OCI-LY1 (cell line): ENCODE results near the gene SAP30L.

Experiments
- H2AFZ ChIP-seq: fragments of 200-600 bp; sonication (generic), shearing (Covaris generic); 2 replicates; pipeline ENCODE4 v1.6.0; 2014; ENCODE audit warnings: antibody characterized with exemption, mild to moderate bottlenecking, low read length
- H3F3A ChIP-seq: fragments of 200-600 bp; sonication (generic), shearing (Covaris generic); 2 replicates; pipeline ENCODE4 v1.6.0; 2014; ENCODE audit warnings: mild to moderate bottlenecking, antibody characterized with exemption, low read length, moderate library complexity; ENCODE audit not compliant: insufficient read depth
- H3K27ac ChIP-seq: fragments of 200-600 bp; sonication (generic); 2 replicates; pipeline ENCODE4 v1.5.1; 2014; ENCODE audit warnings: low read length, mixed run types, mild to moderate bottlenecking, low read depth; ENCODE audit not compliant: poor library complexity, severe bottlenecking
- H3K27me3 ChIP-seq: fragments of 200-600 bp; sonication (generic); 2 replicates; pipeline ENCODE4 v1.6.0; 2014; ENCODE audit warnings: antibody characterized with exemption, mild to moderate bottlenecking, low read length, moderate library complexity; ENCODE audit not compliant: insufficient read depth
- H3K36me3 ChIP-seq: fragments of 200-600 bp; sonication (generic); 2 replicates; pipeline ENCODE4 v1.6.1; 2014; ENCODE audit warnings: mild to moderate bottlenecking, antibody characterized with exemption, low read length, moderate library complexity, mixed read lengths; ENCODE audit not compliant: insufficient read depth
- H3K4me1 ChIP-seq: fragments of 200-600 bp; sonication (generic); 2 replicates; pipeline ENCODE4 v1.5.1; 2014; ENCODE audit warnings: mild to moderate bottlenecking, low read length, moderate library complexity; ENCODE audit not compliant: insufficient read depth, severe bottlenecking
- H3K4me2 ChIP-seq: fragments of 200-600 bp; sonication (generic), shearing (Covaris generic); 2 replicates; pipeline ENCODE4 v1.6.1; 2014; ENCODE audit warnings: low read length
- H3K4me3 ChIP-seq: fragments of 200-600 bp; sonication (generic); 2 replicates; pipeline ENCODE4 v1.5.1; 2014; ENCODE audit warnings: low read length, low read depth, mild to moderate bottlenecking, mixed read lengths; ENCODE audit not compliant: poor library complexity, severe bottlenecking
- H3K79me2 ChIP-seq: fragments of 200-600 bp; shearing (Covaris generic); 2 replicates; pipeline ENCODE4 v1.6.1; 2016; ENCODE audit warnings: mixed run types, low read length, mixed read lengths; ENCODE audit not compliant: insufficient read depth
- H3K9ac ChIP-seq: fragments of 200-600 bp; sonication (generic), shearing (Covaris generic); 2 replicates; pipeline ENCODE4 v1.6.1; 2014; ENCODE audit warnings: mild to moderate bottlenecking, low read length, mixed read lengths
- H3K9me2 ChIP-seq: fragments of 200-600 bp; sonication (generic), shearing (Covaris generic); 2 replicates; pipeline ENCODE4 v1.6.1; 2014; ENCODE audit warnings: low read depth, mild to moderate bottlenecking, low read length, mixed read lengths
- H3K9me3 ChIP-seq: fragments of 200-600 bp; shearing (Covaris generic); 2 replicates; pipeline ENCODE4 v1.6.1; 2014; ENCODE audit warnings: low read length, mixed read lengths
- H4K20me1 ChIP-seq: fragments of 200-600 bp; sonication (generic), shearing (Covaris generic); 2 replicates; pipeline ENCODE4 v1.6.0; 2016; ENCODE audit warnings: mild to moderate bottlenecking, low read length; ENCODE audit not compliant: insufficient read depth
- CTCF ChIP-seq: fragments of 200-600 bp; sonication (generic), shearing (Covaris generic); IDR thresholded peaks from 2 replicates; pipeline ENCODE4 v1.5.1; 2017; ENCODE audit warnings: mild to moderate bottlenecking, antibody characterized with exemption, low read length, moderate library complexity, mixed read lengths
- EZH2 ChIP-seq: fragments of 200-600 bp; sonication (generic), shearing (Covaris generic); IDR thresholded peaks from 2 replicates; pipeline ENCODE4 v1.8.0; 2017; ENCODE audit warnings: borderline replicate concordance, mixed run types, mild to moderate bottlenecking, antibody characterized with exemption, low read length, moderate library complexity, mixed read lengths

SAP30L gene

GRCh38 chr5:154405078-154405792 is 40.6 kb upstream of the SAP30L start:
- H3F3A ChIP-seq, result no peaks in the 10 kb centered on the region
- H2AFZ ChIP-seq, result no peak overlapping the region
- H3K9me3 ChIP-seq, result no peaks in the 10 kb centered on the region
- no peaks in the 10 kb centered on the region for H3K79me2 ChIP-seq
- no peaks in the 10 kb centered on the region for H3K27me3 ChIP-seq
- no peak for TF ChIP-seq EZH2
- TF ChIP-seq CTCF, result peak; percentile 75
- peak overlapping the region; percentile 44 for H3K4me3 ChIP-seq
- H3K9me2 ChIP-seq, result no peaks in the 10 kb centered on the region
- no peak overlapping the region for H3K27ac ChIP-seq
- H3K36me3 ChIP-seq, result no peaks in the 10 kb centered on the region
- H4K20me1 ChIP-seq, result no peaks in the 10 kb centered on the region
- peak overlapping the region; percentile 59 for H3K4me2 ChIP-seq
- H3K9ac ChIP-seq, result no peak overlapping the region; the same call in 1 of the 2 replicates
- peaks cover 4% of the 10 kb centered on the region for H3K4me1 ChIP-seq

- no peaks in the 10 kb centered on the region for H3F3A ChIP-seq
- H2AFZ ChIP-seq, result no peak overlapping the region
- no peaks in the 10 kb centered on the region for H3K36me3 ChIP-seq
- no peaks in the 10 kb centered on the region for H3K27me3 ChIP-seq
- no peaks in the 10 kb centered on the region for H3K9me2 ChIP-seq
- H3K4me3 ChIP-seq, result no peak overlapping the region
- H3K27ac ChIP-seq, result no peak overlapping the region
- peaks cover 4% of the 10 kb centered on the region for H3K4me1 ChIP-seq
- no peak for TF ChIP-seq CTCF
- no peak for TF ChIP-seq EZH2
- no peaks in the 10 kb centered on the region for H4K20me1 ChIP-seq
- H3K79me2 ChIP-seq, result no peaks in the 10 kb centered on the region
- no peak overlapping the region for H3K9ac ChIP-seq
- no peak overlapping the region for H3K4me2 ChIP-seq
- no peaks in the 10 kb centered on the region for H3K9me3 ChIP-seq
Observed at GRCh38 chr5:154406231-154406630, 39.6 kb upstream of the SAP30L start.

GRCh38 chr5:154406826-154407225 is 39.0 kb upstream of the SAP30L start:
- no peaks in the 10 kb centered on the region for H4K20me1 ChIP-seq
- H3F3A ChIP-seq, result no peaks in the 10 kb centered on the region
- no peak overlapping the region for H3K4me3 ChIP-seq
- H3K27ac ChIP-seq, result no peak overlapping the region
- H3K4me2 ChIP-seq, result no peak overlapping the region
- H3K4me1 ChIP-seq, result peaks cover 4% of the 10 kb centered on the region
- no peaks in the 10 kb centered on the region for H3K9me2 ChIP-seq
- no peak overlapping the region for H2AFZ ChIP-seq
- no peak for TF ChIP-seq CTCF
- no peaks in the 10 kb centered on the region for H3K79me2 ChIP-seq
- no peaks in the 10 kb centered on the region for H3K36me3 ChIP-seq
- H3K9ac ChIP-seq, result no peak overlapping the region
- H3K9me3 ChIP-seq, result no peaks in the 10 kb centered on the region
- no peaks in the 10 kb centered on the region for H3K27me3 ChIP-seq
